ENCODE results near the gene LY6G6C. TPM values are rescaled to one million over a fixed set of nuclear protein-coding genes. Genes with fewer than 3 reads are reported as not detected.

Gene LY6G6C
- total and polyA plus RNA-seq, 10 of the 15 experiments (the other 5 are each of a cell fraction or from before 2014, with no cell fraction given): not detected

- H3K4me2 ChIP-seq (ENCODE audit: control insufficient read depth, insufficient read depth): no peak overlapping the region
- H3K36me3 ChIP-seq (ENCODE audit: control insufficient read depth in 2 of 2, insufficient read depth in 2 of 2, low read length in 1 of 2): no peaks in the 10 kb centered on the region
- H3K27ac ChIP-seq (ENCODE audit: control insufficient read depth, insufficient read depth): no peak overlapping the region
- H3K9me3 ChIP-seq (replicated peaks; ENCODE audit: control insufficient read depth, insufficient read depth, low read length): no peaks in the 10 kb centered on the region
- RAD21 ChIA-PET (ENCODE audit: unreplicated experiment): interaction anchor here (0.7 to 3.6 kb wide), 9 partner anchors 29 to 146 kb away, joined by 4 to 44 read pairs (median 5); partner anchors contain the start of genes ABHD16A, DDAH2, GPANK1 and MSH5
- POLR2A ChIA-PET: interaction anchor here (0.5 to 3.0 kb wide), 4 partner anchors 31 to 64 kb away, joined by 3 to 27 read pairs (median 5); partner anchors contain the start of genes CLIC1, HSPA1B and MSH5
- H3K9ac ChIP-seq (ENCODE audit: control insufficient read depth, insufficient read depth, low read length): no peak overlapping the region
- ATAC-seq (no peak), DNase-seq (ENCODE audit: low read depth, low spot score) (no peak), FAIRE-seq (no peak)
- no peaks in the 10 kb centered on the region for H3K27me3 ChIP-seq (replicated peaks in 1 of 2; ENCODE audit: control insufficient read depth in 2 of 2, insufficient read depth in 2 of 2, low read length in 1 of 2)
- no peak for TF ChIP-seq HSF1 (IDR thresholded peaks at IDR 0.05; ENCODE audit: low read depth, low read length)
- H3K4me3 ChIP-seq: no peak overlapping the region
- H3K4me1 ChIP-seq (ENCODE audit: control insufficient read depth, insufficient read depth, low read length): no peaks in the 10 kb centered on the region
- H3K79me2 ChIP-seq (ENCODE audit: control insufficient read depth, insufficient read depth, low read length): no peaks in the 10 kb centered on the region
- 91% methylated on average over 18 of the region's 18 CpGs for whole genome bisulfite sequencing (ENCODE audit: insufficient coverage, insufficient replicate concordance, low lambda C conversion rate, missing lambda C conversion rate)
- no peaks in the 10 kb centered on the region for H4K20me1 ChIP-seq (ENCODE audit: control insufficient read depth, insufficient read depth)
- in situ Hi-C loops (cut with MboI) (no loop called here), intact Hi-C loops (cut with micrococcal nuclease; ENCODE audit: unreplicated experiment) (loop anchor here (1.0 to 2.0 kb wide), 2 partner anchors 40 to 88 kb away; partner anchors contain the start of gene DDAH2)
- BruUV-seq (replicated peaks): no TSS peak
- CTCF ChIA-PET: interaction anchor here (0.7 to 9.2 kb wide), 18 partner anchors 10 to 192 kb away, joined by 3 to 208 read pairs (median 10); partner anchors contain the start of genes CLIC1, DDAH2, HSPA1A and HSPA1L
- H2AFZ ChIP-seq (ENCODE audit: control insufficient read depth, low read depth, low read length): no peak overlapping the region
- SMC1A ChIA-PET (ENCODE audit: uncharacterized antibody, unreplicated experiment): interaction anchor here (1.0 to 4.8 kb wide), 11 partner anchors 19 to 130 kb away, joined by 3 to 42 read pairs (median 4); partner anchors contain the start of genes CLIC1, DDAH2, LY6G5C and MSH5
Measured at GRCh38 chr6:31768363-31769257, 47.1 kb upstream of the LY6G6C start.

- 78% methylated on average over 6 of the region's 6 CpGs for WGBS (ENCODE audit: insufficient coverage, insufficient replicate concordance, low lambda C conversion rate, missing lambda C conversion rate)
- TF ChIP-seq SIX5 (IDR thresholded peaks at IDR 0.05; ENCODE audit: low read depth, low read length, severe bottlenecking) (no peak), NKRF (conservative IDR thresholded peaks at IDR 0.05) (no peak), ZSCAN29 (IDR thresholded peaks at IDR 0.05) (no peak), TAF1 (IDR thresholded peaks at IDR 0.05; ENCODE audit: borderline replicate concordance, low read depth, low read length) (no peak), MAX (IDR thresholded peaks at IDR 0.05; ENCODE audit: low read depth, low read length) (no peak), EED (IDR thresholded peaks at IDR 0.05; ENCODE audit: low read depth) (no peak), USF1 (IDR thresholded peaks at IDR 0.05; ENCODE audit: borderline replicate concordance, extremely low read length, insufficient read depth, low read depth, low read length) (no peak), POLR2AphosphoS5 (IDR thresholded peaks at IDR 0.05; ENCODE audit: low read length) (no peak)
Measured at GRCh38 chr6:31767096-31767645, 45.6 kb upstream of the LY6G6C start.

More at GRCh38 chr6:31767096-31767645, 45.6 kb upstream of the LY6G6C start:
- DNase-seq (ENCODE audit: low read depth, low spot score) (no peak), FAIRE-seq (no peak), ATAC-seq (no peak)
- SMC1A ChIA-PET (ENCODE audit: uncharacterized antibody, unreplicated experiment): interaction anchor here (1.6 kb wide), 1 partner anchor 30 kb away, joined by 3 read pairs; no protein-coding TSS in a partner anchor
- no peaks in the 10 kb centered on the region for H3K27me3 ChIP-seq (replicated peaks in 1 of 2; ENCODE audit: control insufficient read depth in 2 of 2, insufficient read depth in 2 of 2, low read length in 1 of 2)
- no peak overlapping the region for H3K4me2 ChIP-seq (ENCODE audit: control insufficient read depth, insufficient read depth)
- no peaks in the 10 kb centered on the region for H3K79me2 ChIP-seq (ENCODE audit: control insufficient read depth, insufficient read depth, low read length)
- H3K27ac ChIP-seq (ENCODE audit: control insufficient read depth, insufficient read depth): no peak overlapping the region
- in situ Hi-C loops (cut with MboI) (no loop called here), intact Hi-C loops (cut with micrococcal nuclease; ENCODE audit: unreplicated experiment) (no loop called here)
- H2AFZ ChIP-seq (ENCODE audit: control insufficient read depth, low read depth, low read length): no peak overlapping the region
- H3K9ac ChIP-seq (ENCODE audit: control insufficient read depth, insufficient read depth, low read length): no peak overlapping the region
- H3K9me3 ChIP-seq (replicated peaks; ENCODE audit: control insufficient read depth, insufficient read depth, low read length): no peaks in the 10 kb centered on the region
- CTCF ChIA-PET: interaction anchor here (9.2 kb wide), 1 partner anchor 33 kb away, joined by 208 read pairs; the partner anchor contains the start of genes CLIC1, DDAH2 and MSH5
- no peak overlapping the region for H3K4me3 ChIP-seq
- no peaks in the 10 kb centered on the region for H3K4me1 ChIP-seq (ENCODE audit: control insufficient read depth, insufficient read depth, low read length)
- H4K20me1 ChIP-seq (ENCODE audit: control insufficient read depth, insufficient read depth): no peaks in the 10 kb centered on the region
- BruUV-seq (replicated peaks): no TSS peak
- H3K36me3 ChIP-seq (ENCODE audit: control insufficient read depth in 2 of 2, insufficient read depth in 2 of 2, low read length in 1 of 2): no peaks in the 10 kb centered on the region
- POLR2A ChIA-PET: no interaction called here
- RAD21 ChIA-PET (ENCODE audit: unreplicated experiment): no interaction called here

All from GM12878 (cell line).